NOMO-1 treated with DMSO at 0.1 percent for 48 hours (cell line): Measurements from ENCODE around the gene DNMBP.
"Not testable (repeated sequence)": the region's sequence is repeated elsewhere in the genome, so short reads cannot be mapped to it uniquely, and the experiment has no call there.

Experiments
- DNase-seq: peaks from one replicate; lab custom pipeline; 2025; ENCODE audit not compliant: unreplicated experiment; lab: John Stamatoyannopoulos, UW

Gene DNMBP

DNA sequence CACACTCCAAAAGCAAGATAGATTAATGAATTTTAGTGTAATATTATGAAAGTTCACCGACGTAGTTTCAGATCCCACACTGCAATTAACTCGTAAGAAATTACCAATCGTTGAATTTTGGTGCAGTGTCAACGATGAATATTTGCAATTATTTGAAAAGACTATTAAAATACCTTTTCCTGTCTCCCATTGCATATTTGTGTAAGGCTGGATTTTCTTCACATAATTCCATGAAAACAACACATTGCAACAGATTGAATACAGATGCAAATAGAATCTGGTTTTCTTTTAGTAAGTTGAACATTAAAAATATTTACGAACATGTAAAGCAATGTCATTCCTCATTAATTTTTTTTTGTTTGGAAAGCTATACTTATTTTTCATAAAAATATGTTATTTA lies 50.9 kb downstream of the DNMBP start:
- no peak for DNase-seq

DNA sequence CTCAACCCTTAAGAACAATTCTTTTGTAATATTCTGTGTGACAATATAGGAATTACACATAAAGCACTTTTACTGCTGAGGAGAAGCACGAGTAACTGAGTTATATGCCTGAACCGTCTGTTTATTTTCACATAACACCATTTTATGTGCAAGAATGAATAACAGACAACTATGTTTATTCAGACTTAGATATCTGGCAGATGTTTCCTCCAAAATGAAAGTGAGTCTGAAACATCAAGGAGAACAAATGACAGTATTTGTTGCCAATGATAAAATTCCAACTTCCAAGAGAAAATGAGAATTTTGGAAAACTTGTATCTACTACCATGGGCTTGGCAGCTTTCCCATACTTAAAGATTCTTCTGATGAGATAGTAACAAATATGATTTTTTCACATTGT lies 51.4 kb downstream of the DNMBP start:
- no peak for DNase-seq

DNA sequence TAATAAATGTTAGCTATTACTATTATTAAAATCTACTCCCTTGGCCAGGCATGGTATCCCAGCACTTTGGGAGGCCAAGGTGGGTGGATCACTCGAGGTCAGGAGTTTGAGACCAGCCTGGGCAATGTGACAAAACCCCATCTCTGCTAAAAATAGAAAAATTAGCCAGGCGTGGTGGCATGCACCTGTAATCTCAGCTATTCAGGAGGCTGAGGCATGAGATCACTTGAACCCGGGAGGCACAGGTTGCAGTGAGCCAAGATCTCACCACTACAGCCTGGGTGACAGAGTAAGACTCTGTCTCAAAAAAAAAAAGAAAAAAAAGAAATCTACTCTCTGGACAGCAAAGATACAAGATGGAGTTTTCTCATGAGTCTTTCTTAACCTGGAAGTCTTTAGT lies 56.2 kb downstream of the DNMBP start:
- DNase-seq, result not testable (repeated sequence)

DNA sequence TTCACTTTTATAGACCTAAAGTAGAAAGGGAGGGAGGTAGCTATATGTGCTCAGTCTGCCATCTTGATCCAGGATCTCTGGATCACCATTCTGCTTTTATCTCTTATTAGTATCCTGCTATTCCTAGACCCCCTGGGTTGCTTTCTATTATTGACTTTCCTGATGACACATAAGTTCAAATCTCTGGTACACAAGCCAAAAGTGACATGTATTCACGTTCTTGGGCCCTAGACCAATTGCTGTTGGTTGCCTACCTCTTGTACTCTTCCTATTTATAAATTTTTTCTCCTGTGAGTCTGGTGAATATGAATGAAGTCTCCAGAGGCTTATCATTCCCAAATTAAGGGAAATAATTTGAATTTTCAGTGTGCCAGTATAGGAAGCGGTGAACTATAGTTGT lies 56.9 kb downstream of the DNMBP start:
- no peak for DNase-seq

DNA sequence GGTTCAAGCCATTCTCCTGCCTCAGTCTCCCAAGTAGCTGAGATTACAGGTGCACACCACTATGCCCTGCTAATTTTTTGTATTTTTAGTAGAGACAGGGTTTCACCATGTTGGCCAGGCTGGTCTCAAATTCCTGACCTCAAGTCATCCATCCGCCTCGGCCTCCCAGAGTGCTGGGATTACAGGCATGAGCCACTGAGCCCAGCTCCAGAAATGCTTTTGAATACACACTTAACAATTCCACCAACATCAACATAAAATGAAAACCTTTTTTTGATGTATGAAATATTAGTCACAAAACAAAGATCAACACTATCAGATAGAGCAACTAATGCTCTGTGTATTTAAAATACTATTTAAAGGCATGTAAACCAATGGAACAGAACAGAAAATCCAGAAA lies 63.7 kb downstream of the DNMBP start:
- not testable (repeated sequence) for DNase-seq

DNA sequence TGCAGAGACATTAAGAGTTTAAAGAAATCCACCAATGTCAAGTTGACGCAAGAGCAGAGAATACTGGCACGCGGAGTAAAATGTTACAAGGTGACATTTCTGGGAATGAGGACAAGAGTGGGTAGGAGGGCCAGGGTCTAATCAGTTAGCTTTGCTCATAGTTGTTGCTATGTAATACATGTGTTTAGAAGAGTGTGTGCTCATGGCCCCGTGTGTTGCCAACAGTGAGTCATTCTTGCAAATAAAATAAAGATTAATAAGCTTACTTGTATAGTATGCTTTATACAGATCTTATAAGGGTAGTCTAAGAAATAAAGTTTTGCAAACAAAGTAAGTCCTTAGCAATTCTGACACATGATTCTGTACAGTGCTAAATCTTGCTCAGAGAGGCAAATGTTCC lies 64.5 kb downstream of the DNMBP start:
- DNase-seq, result no peak

DNA sequence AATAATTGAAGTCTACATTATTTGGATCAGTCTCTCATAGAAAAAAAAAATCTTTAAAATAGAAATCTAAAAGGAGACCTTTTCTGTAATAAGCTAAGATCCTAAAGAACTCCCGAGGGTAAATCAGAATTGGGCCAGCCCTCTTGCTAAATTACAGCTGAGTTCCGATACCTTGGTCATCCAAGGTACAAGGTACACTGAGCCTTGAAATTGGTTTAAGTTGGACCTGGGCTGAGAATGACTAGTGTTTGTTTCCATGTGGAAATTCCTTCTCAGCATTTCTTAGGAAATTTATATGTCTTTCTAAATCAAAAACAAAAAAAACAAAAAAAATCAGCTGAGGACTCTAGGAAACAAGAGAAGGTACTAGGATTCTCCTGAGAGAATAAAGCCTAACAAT lies 64.9 kb downstream of the DNMBP start:
- DNase-seq, result no peak

DNA sequence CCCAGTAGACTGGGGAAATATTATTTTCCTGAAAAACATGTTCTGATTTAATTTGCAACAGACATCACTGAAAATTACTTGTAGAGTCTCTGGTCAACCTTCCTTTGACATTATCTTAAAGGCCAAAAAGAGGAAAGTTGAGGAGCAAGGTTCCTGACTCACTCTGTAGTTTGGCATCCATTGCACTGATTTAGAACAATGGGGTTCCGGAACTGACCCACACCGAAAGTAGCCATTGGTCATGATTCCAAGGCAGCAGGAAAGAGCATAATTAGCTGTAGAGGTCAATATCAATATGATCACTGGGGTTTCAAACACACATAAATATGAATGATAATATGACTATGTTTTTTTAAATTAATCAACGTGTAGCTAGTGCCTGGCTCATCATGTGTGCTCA lies 65.8 kb downstream of the DNMBP start:
- no peak for DNase-seq

DNA sequence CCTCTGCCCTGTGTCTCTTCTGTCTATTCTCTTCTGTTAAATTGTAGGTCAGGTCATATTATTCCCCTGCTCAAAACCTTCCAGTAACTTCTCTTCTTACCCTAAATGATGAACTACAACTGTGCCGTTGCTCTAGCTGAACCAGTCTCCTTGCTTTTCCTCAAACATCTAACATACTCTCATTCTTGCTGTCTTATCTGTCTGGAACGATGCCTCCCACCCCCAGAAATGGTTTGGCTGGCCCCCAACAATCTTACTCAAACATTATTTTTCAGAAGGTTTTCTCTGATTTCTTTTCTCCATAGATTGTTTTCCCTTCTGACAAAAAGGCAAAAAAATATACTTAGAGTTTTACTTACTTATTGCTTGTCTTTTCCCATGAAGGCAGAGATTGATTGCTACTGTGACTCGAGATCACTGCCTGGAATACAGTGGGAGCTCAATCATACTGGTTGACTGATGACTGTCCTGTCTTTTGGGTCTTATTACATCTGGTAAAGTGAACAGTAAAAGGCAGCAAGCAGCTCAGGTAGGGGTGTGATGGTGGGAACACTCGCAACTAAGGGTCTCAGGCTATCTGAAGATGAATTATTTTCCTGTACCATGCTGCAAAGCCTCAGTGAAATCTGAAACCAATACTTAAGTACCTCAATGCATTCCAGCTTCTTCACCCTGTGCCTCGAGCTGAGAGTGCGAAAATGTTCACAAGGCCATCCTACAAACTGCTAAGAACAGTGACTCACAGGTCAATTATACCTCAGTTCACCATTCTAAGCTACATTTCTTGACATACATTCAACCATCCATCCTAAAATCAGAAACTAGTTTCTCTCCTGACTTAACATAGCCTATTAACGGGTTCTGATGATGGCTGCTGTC lies 67.6 kb downstream of the DNMBP start:
- no peak for DNase-seq

DNA sequence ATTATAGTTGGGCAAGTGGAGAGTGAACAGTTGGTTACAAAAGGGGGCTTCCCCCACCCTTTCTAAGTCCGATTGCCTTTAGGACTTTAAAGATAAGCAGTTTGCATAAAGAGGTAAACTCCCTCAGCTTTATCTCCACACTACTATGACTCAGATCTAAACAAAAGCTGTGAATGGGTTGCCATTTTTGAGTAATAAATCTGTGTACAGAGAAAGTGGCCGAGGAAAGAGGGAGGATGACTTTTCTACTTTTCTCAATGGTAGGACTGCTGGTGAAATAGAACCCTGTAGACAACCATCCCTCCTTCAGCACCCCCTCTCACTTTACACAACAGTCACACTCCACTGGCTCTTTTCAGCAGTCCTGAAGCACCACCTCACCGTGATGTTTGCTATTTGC lies 71.2 kb downstream of the DNMBP start:
- DNase-seq, result no peak

DNA sequence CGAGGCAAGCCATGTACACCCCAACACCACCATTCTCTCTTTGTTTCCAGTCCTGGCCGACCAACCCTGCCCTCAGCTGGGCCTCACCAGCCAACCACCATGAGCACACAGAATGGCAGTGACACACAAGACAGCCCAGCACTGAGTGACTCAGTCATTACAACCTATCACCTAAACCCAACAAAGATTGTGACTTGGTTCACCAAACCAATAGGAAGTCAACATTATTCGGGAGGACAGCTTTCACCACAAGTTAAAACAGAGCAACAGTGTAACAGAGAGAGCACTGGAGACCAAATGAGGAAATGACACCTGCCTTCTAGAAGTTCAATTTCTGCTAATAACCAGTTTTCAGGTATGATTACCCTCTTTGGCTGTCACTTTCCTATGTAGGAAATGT lies 72.1 kb downstream of the DNMBP start:
- no peak for DNase-seq

DNA sequence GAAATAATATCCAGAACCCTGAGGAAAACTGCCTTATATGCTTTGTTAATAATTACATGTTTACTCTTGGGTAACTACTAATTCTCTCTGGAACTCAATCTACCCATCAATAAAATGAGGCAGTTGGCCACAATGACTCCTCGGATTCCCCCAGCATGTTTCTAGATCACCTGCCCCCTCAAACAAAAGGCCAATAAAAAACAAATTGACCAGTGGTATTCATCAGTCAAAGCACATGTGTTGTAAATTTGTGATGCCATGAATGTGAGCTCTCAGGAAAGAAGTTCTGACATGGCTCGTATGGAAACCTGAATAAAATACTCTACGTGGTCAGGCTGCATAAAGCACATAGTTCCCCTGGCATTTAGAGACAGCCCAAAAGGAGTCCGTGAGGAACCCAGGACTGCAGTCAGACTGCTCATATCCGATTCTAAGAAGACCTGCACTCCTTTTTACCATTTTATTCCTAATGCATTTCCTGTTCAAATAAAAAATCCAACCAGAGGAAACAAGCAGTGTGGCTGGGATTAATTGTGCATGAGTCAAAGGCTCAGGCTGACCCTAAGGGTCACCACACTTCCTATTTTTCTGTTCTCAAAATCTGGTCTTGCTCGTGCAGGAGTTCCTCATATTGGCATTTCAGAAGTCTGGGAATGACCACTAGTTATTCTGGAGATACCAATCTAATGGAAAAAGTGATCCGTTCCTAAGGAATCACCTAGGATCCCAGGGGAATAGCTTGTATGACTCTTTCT lies 77.4 kb downstream of the DNMBP start:
- not testable (repeated sequence) for DNase-seq

DNA sequence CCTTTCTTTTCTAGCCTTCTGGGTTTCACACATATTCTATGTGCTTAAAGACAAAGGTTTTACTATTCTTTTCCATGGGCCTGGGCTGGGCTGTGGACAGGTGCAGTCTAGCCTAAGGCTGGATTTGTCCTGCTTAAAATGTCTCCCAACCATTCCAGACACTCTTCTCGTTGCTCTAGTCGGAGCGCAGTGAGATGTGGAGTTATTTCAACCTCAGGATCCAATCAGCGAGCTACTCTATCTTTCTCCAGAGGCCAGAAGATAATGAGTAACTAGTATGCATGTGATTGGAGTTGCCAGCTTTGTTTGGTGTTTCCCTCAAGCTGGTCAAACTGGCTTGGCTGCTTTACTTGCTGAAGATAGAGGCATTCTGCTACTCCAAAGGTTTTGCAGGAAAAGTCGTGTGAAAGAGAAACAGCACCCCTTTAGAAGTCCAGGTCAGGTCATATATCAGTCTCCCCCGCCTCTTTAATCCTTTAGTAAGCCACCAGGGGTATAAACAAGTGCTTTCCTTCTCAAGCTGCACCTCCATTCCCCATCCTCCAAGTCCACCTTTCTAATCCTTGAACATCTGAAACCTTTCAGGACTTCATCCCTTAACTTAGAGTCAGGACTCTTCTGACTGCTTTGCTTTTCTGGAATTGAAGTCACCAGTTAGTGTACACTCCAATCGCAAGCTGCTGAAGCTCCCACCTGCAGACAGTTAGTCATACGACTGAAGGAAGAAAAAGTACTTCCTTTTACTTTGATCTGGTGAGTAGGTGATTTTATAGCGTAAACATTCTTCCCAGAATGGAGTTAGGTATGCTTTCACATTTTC lies 78.8 kb downstream of the DNMBP start:
- no peak for DNase-seq

DNA sequence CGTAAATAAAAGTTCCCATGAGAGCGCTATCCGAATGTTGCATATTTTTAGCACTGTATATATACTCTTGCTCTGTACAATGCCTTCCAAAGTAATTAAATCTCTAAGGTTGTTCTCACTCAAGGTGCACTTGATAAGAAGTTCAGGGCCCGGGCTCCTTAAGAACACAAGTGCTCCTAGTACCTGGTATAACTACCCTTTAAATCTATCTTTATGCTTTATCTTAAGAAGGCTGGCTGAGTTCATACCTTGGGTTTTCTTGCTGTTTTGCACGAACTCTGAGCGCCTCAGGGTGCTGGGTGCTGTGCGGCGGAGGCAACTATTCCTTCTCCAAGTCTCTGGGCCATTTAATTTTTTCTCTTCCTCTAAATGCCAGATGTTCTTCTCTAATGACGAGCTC lies 80.4 kb downstream of the DNMBP start:
- no peak for DNase-seq

DNA sequence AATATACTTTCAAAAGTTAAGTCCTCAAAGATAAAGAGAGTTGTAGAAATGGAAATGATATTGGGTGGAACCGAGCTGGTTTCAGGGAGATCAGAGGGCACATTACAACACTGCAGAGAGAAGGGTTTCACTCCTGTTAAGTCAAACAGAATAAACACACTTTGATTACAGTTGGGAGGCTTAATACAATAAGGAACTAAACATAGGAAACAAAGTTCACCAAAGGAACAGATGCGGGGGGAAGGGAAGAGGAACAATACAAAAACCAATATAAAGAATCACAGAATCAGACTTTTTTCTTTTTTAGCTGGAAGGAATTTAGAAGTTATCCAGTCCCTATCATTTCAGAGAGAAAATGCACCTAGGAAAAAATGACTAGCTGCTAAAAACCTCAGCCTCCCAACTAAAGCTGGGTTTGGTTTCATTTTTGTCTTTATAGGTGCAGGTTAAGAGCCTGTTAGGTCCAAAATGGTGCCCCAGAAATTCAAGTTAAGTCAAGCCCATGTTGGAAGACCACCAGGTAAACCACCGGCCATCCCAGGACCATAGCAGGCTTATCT lies 81.9 kb downstream of the DNMBP start:
- DNase-seq, result peak; percentile 59

DNA sequence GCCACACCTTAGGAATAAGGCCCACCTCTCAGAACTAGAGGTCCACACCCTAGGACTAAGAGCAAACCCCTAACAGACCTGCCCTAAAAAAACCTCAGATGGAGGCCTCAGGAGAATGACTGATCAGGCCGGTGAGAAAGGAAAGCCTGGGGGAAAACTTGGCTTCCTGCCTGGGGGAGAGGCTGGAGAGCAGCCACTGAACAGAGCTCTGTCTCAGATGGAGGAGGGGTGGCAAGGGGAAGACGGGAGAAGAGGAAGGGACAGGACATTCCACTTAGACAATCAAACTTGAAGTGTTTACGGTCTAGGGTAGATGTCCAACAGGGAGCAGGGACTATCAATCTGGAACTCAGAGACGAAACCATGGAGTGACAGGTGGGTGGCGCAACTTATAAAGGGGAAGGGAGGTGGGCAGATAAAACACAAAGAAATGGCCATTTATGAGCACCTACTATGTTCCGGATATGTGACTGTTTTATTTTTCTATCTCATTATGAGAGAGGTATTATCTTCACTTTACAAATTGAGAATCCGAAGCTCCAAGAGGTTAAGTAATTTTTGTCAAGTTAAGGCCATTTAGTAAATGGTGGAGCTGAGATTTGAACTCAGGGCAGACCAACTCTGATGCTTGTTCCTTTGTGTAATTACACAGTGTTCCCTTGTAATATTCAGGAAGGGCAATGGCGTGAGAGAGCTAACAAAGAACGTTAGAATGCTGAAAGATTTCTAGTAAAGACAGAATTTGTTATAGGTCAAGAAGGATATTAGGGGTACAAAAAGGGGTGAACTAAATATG lies 82.6 kb downstream of the DNMBP start:
- DNase-seq, result no peak

DNA sequence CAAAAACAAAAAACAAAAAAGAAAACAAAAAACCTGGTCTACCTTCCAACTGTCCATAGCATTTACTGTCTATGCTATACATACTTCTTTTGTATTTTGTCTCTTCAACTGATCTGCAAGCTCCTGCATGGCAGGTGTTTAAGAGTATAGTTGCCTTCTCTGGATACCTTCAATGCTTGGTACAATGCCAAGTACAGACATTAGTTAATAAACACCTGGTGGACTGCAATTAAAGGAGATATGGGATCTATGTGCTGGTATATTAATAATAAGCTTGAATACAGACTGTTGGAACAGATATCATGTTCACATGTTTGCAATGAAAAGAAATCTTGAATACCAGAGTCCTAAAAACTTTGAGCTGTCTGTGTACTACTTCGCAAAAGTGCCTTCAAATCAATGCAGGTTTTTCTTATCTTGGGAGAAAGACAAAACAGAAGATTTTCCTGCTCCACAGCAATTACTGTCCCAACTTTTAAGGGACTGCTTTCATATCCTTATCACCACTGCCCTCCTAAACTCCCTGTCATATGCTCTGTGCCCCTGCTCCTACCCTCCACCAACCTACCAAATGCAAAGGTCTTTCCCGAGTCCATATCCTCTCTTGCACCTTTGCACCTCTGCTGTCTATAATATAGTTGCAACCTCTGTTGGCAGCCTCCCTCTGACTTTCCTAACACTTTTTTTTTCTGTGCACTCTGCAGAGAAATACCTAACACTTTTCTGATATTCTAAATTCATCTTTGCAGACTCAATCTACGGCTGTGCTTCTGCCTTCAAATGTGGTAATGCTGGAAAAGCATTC lies 85.1 kb downstream of the DNMBP start:
- DNase-seq, result no peak

DNA sequence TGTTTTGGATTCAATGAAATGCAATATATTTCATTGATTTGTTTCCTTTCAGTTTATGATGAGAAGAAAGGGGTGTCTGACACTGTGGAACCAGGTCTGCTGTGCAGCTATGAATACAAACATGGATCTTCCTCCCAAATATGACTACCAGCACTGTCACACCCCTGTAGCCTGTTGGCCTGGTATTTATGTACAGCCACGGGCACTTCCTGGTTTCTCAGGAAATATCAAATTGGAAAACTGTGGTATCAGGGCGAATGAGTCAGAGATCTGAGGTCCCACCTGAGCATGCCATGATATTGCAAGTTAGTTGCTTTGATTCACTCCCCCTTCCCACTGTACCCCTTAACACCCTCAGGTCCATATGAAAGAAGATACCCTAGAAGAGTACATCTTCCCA lies 87.8 kb downstream of the DNMBP start:
- DNase-seq, result no peak

DNA sequence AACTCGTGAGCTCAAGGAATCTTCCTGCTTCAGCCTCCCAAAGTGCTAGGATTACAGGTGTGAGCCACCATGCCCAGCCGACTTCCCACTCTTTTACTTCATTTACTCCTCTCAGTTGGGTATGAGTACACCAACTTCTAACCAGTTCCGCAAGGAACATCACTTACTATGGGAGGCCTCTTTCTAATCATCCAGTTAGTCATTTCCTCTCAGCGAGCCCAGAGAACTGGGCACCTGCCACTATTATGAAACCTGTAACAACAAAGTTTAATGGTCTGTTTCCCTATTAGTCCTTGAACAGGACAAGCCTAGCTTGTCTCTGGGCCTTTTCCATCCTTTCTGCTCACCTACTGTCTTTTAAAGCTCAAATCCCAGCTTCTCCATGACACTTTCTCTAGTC lies 88.8 kb downstream of the DNMBP start:
- peak; percentile 83 for DNase-seq

DNA sequence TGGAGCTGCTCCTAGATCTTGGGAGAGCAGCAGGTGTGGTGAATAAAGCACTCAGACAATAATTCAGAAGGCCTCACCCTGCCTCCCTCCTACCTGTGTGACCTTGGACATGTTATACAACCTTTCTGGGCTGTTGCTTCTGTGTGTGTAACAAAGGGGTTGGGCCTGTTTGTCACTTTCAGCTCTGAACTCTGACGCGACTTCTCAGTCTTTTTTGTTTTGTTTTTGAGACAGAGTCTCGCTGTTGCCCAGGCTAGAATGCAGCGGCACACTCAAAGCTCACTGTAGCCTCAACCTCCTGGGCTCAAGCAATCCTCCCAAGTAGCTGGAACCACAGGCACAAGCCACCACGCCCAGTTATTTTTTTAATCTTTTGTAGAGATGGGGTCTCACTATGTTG lies 89.3 kb downstream of the DNMBP start:
- no peak for DNase-seq
